ENCODE results near the gene STPG2.

Gene STPG2

DNA sequence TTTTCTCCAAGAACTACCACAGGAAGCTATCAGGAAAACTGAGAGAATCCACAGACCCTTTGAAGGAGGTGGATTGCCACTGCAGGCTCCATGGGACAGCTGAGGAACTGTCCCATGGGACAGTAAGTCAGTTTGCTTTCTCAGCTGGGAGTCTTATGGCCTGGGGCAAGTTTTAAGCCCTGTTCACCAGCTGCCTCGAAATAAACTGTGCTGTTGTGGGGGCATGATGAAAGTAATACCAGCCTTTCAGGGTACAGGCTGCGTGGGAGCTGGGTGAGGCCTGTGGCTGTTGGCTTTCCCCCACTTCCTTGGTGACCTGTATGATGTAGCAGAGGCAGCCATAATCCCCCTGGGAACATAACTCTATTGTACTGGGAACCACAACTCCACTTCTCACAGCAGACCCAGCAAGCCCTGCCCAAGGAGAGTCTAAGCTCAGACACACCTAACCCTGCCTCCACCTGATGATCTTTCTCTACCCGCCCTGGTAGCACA lies 452.1 kb downstream of the STPG2 start:
- TF ChIP-seq, protein P1, sequence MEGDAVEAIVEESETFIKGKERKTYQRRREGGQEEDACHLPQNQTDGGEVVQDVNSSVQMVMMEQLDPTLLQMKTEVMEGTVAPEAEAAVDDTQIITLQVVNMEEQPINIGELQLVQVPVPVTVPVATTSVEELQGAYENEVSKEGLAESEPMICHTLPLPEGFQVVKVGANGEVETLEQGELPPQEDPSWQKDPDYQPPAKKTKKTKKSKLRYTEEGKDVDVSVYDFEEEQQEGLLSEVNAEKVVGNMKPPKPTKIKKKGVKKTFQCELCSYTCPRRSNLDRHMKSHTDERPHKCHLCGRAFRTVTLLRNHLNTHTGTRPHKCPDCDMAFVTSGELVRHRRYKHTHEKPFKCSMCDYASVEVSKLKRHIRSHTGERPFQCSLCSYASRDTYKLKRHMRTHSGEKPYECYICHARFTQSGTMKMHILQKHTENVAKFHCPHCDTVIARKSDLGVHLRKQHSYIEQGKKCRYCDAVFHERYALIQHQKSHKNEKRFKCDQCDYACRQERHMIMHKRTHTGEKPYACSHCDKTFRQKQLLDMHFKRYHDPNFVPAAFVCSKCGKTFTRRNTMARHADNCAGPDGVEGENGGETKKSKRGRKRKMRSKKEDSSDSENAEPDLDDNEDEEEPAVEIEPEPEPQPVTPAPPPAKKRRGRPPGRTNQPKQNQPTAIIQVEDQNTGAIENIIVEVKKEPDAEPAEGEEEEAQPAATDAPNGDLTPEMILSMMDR (IDR thresholded peaks at IDR 0.05): no peak
- Mint-ChIP-seq H3K9me3 (peaks cover 32% of the 10 kb centered on the region), H3K27ac (no peak overlapping the region), H3K36me3 (ENCODE audit: low read depth) (no peaks in the 10 kb centered on the region), H3K27me3 (ENCODE audit: low read depth, poor library complexity) (no peaks in the 10 kb centered on the region), H3K4me1 (no peaks in the 10 kb centered on the region), H3K4me3 (no peak overlapping the region)
- no peak for DNase-seq

DNA sequence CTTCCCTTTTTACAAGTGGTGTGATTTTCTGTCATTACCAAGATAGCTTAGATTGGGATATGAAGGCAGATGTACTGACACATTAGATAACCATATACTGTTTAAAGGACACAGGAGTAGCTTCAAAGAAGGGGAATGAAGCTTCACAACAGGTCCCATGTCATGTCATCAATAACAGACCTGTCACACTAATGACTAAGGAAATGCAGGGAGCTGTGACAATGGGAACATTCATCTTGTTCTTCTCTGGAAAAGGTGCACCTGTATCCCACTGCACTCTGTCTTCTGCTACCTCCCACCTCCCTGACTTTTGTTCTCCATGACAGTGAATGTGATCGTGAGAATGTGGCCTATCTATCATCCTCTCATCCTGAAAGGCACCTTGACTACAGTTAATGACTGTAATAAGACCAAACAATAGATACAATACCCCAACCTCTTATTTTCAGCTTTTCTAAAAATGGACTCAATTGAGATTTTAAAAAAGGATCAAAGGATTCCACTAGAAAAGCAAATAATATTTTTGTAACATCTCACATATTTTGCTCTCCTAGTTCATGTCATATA lies 472.5 kb downstream of the STPG2 start:
- Mint-ChIP-seq H3K4me3 (no peak overlapping the region), H3K9me3 (no peaks in the 10 kb centered on the region), H3K4me1 (peaks cover 6% of the 10 kb centered on the region), H3K27ac (no peak overlapping the region), H3K36me3 (ENCODE audit: low read depth) (no peaks in the 10 kb centered on the region), H3K27me3 (ENCODE audit: low read depth, poor library complexity) (no peaks in the 10 kb centered on the region)
- DNase-seq: no peak
- TF ChIP-seq, protein P1 (IDR thresholded peaks at IDR 0.05): no peak

DNA sequence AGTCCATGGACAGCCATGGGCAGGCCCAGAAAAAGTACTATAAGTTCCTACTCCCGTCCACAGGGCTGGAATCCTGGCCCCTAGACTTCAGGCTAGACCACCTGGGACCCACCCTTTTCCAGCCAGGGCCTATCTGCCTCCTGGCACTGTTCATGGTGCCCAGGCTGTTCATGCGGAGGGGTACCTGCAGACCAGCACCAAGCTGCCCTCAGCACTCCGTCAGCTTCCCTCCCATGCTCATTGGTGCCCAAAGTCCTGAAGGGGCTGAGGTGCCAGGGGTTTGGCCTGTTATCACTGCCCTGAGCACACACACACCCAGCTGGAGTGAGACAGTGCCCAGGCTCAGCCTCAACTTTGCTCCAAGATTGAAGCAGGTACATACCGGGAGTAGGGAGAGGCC lies 477.7 kb downstream of the STPG2 start:
- Mint-ChIP-seq H3K27ac (no peak overlapping the region), H3K4me3 (no peak overlapping the region), H3K36me3 (ENCODE audit: low read depth) (no peaks in the 10 kb centered on the region), H3K27me3 (ENCODE audit: low read depth, poor library complexity) (no peaks in the 10 kb centered on the region), H3K9me3 (no peaks in the 10 kb centered on the region), H3K4me1 (peaks cover 1% of the 10 kb centered on the region)
- no peak for DNase-seq
- TF ChIP-seq, protein P1 (IDR thresholded peaks at IDR 0.05): no peak

DNA sequence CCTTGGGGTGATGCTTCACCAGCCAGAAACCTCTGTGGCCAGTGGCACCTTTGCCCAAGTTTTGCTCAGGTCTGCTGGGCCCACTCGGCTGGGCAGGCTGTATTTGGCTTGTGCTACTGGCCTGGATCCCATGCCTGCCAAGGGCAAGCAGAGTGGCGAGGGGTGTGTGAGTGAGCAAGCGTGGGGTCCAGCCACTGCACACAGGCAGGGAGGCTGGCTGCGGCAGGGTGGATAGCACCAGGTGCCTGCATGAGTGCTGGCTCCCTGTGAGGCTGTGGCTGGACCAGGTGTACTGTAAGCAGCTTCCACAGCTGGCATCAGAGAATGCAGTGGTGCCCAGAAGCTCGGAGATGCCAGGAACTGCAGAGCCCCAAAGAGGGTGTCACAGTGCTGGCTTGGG lies 478.5 kb downstream of the STPG2 start:
- TF ChIP-seq, protein P1 (IDR thresholded peaks at IDR 0.05): no peak
- H3K4me1 Mint-ChIP-seq: no peaks in the 10 kb centered on the region
- no peaks in the 10 kb centered on the region for H3K27me3 Mint-ChIP-seq (ENCODE audit: low read depth, poor library complexity)
- no peak overlapping the region for H3K4me3 Mint-ChIP-seq
- no peaks in the 10 kb centered on the region for H3K9me3 Mint-ChIP-seq
- DNase-seq: no peak
- no peak overlapping the region for H3K27ac Mint-ChIP-seq
- H3K36me3 Mint-ChIP-seq (ENCODE audit: low read depth): no peaks in the 10 kb centered on the region

DNA sequence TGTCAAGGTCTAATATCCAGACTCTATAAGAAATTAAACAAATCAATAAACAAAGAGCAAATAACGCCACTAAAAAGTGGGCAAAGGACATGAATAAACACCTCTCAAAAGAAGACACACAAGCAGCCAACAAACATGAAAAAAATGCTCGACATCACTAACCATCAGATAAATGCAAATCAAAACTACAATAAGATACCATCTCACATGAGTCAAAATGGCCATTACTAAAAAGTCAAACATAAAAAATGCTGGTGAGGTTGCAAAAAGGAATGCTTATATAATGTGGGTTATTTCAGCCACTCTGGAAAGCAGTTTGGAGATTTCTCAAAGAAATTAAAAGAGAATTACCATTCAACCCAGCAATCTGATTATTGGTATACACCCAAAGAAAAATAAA lies 481.1 kb downstream of the STPG2 start:
- no peak overlapping the region for H3K4me3 Mint-ChIP-seq
- H3K9me3 Mint-ChIP-seq: no peaks in the 10 kb centered on the region

More for the DNA sequence above, 481.1 kb downstream of the STPG2 start:
- Mint-ChIP-seq H3K27me3 (ENCODE audit: low read depth, poor library complexity) (no peaks in the 10 kb centered on the region), H3K4me1 (no peaks in the 10 kb centered on the region), H3K27ac (no peak overlapping the region), H3K36me3 (ENCODE audit: low read depth) (no peaks in the 10 kb centered on the region)
- TF ChIP-seq, protein P1 (IDR thresholded peaks at IDR 0.05): no peak
- no peak for DNase-seq
